ENCODE measurements around the gene CLASP1.

DNA sequence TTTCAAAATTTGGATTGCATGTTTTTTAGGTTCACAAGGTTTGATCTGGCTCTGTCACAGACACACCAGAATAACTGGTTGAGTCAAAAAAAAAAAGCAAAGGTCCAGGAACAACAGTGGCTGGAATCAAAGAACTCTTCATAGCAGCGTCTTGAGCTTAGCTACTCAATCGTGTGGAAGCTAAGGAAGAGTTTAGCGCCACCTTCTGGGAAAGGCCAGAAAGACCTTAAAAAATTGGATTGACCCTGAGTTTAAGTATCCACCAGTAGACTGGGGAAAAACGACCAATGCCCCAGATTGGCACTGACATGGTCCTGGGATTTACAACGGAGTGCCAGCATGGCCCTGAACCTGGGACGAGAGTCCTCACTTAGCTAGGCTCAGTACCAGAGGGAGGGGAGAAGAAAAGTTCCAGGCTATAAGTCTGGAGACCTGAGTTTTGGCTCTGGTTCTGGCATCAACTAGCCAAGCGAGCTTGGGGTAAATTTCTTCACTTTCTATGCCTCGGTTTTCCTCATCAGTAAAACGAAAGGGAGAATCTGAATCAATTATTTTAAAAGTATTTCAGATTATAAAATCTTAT, 293.1 kb downstream of the CLASP1 start:
- TF ChIP-seq CTCF (IDR thresholded peaks at IDR 0.05; ENCODE audit: insufficient read depth, low read length) = peak; percentile 65
- TF ChIP-seq GABPA (IDR thresholded peaks at IDR 0.05; ENCODE audit: low read depth) = no peak
- TF ChIP-seq, protein P1, sequence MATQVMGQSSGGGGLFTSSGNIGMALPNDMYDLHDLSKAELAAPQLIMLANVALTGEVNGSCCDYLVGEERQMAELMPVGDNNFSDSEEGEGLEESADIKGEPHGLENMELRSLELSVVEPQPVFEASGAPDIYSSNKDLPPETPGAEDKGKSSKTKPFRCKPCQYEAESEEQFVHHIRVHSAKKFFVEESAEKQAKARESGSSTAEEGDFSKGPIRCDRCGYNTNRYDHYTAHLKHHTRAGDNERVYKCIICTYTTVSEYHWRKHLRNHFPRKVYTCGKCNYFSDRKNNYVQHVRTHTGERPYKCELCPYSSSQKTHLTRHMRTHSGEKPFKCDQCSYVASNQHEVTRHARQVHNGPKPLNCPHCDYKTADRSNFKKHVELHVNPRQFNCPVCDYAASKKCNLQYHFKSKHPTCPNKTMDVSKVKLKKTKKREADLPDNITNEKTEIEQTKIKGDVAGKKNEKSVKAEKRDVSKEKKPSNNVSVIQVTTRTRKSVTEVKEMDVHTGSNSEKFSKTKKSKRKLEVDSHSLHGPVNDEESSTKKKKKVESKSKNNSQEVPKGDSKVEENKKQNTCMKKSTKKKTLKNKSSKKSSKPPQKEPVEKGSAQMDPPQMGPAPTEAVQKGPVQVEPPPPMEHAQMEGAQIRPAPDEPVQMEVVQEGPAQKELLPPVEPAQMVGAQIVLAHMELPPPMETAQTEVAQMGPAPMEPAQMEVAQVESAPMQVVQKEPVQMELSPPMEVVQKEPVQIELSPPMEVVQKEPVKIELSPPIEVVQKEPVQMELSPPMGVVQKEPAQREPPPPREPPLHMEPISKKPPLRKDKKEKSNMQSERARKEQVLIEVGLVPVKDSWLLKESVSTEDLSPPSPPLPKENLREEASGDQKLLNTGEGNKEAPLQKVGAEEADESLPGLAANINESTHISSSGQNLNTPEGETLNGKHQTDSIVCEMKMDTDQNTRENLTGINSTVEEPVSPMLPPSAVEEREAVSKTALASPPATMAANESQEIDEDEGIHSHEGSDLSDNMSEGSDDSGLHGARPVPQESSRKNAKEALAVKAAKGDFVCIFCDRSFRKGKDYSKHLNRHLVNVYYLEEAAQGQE (IDR thresholded peaks at IDR 0.05; ENCODE audit: insufficient replicate concordance, low read depth) = no peak

Measured in HL-60 (cell line).